ENCODE data around the gene HPRT1.
A peak's percentile ranks its signal among the peaks of the same experiment; 100 is the strongest.

The HPRT1 gene

GRCh38 chrX:134460005-134460861, at the start of gene HPRT1:
Gene HPRT1 (plus strand): TSS chrX:134460165. CDS start chrX:134460312, 147 bp downstream.
- H3K4me3 ChIP-seq (ENCODE audit: low read length) = peak within 1 kb of the TSS; percentile 66
- TF ChIP-seq CTCF (conservative IDR thresholded peaks at IDR 0.05; ENCODE audit: low read length) = no peak
- DNase-seq (ENCODE audit: low read depth) = peak; percentile 73

- no peak overlapping the region for H3K4me3 ChIP-seq (ENCODE audit: low read length)
- no peak for DNase-seq (ENCODE audit: low read depth)
- TF ChIP-seq CTCF (conservative IDR thresholded peaks at IDR 0.05; ENCODE audit: low read length) = no peak
Observed at GRCh38 chrX:134416087-134416486, 43.9 kb upstream of the HPRT1 start.

DNA sequence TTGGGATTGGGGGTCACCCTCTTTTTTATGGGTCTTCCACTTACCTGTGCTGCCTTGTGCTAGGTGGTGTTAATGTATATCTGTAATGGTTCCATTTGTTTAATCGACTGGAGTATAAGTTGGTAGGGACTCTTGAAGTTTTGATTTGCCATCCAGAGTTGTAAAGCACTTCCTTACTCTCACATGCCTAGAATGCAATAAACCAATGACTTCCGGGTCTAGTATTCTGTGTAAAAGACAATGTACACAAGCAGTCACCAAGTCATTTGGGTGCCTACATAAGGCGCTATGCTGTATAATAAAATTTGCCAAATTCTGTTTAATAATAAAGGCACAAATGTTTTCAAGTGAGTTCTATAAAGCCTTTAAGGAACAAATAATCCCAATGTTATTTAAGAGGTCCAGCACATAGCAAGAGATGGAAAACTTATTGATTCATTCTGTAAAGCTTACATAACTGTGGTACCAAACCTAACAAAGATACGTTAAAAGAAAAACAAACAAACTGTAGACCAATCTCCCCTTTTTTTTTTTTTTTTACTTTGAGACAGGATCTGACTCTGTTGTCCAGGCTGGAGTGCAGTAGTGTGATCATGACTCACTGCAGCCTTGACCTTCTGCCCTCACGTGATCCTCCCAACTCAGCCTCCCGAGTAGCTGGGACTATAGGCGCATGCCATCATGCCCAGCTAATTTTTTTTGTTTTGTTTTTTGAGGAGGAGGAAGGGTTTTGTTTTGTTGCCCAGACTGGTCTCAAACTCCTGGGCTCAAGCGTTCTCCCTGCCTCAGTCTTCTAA, 41.5 kb upstream of the HPRT1 start:
- TF ChIP-seq CTCF (conservative IDR thresholded peaks at IDR 0.05; ENCODE audit: low read length) = no peak
- no peak for DNase-seq (ENCODE audit: low read depth)
- H3K4me3 ChIP-seq (ENCODE audit: low read length) = no peak overlapping the region

- no peak for DNase-seq (ENCODE audit: low read depth)
- TF ChIP-seq CTCF (conservative IDR thresholded peaks at IDR 0.05; ENCODE audit: low read length) = no peak
- H3K4me3 ChIP-seq (ENCODE audit: low read length) = no peak overlapping the region
Observed at GRCh38 chrX:134419784-134420183, 40.2 kb upstream of the HPRT1 start.

- H3K4me3 ChIP-seq (ENCODE audit: low read length) = no peak overlapping the region
- peak; percentile 31 for DNase-seq (ENCODE audit: low read depth)
- TF ChIP-seq CTCF (conservative IDR thresholded peaks at IDR 0.05; ENCODE audit: low read length) = peak; percentile 51
Observed at GRCh38 chrX:134423606-134424005, 36.4 kb upstream of the HPRT1 start.

DNA sequence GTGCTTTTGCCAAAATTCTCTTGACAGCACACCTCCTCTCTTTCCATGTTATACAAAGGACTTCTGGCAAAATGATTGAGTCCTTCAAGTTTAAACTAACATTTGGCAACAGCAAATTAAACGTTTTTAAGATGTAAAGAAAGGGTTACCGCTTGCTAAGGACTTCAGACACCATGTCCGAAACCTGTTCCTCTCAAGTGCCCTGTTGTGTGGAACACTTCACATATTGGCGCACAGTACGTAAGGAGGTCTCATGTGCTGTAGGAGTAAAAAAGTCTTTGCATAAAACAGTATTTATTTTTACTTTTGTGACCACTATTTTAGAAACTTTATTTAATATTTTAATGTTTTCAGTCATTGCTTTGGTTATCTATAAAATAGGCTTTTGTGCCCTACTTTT, 33.7 kb upstream of the HPRT1 start:
- no peak for DNase-seq (ENCODE audit: low read depth)
- H3K4me3 ChIP-seq (ENCODE audit: low read length) = no peak overlapping the region
- no peak for TF ChIP-seq CTCF (conservative IDR thresholded peaks at IDR 0.05; ENCODE audit: low read length)

Measured in AG10803 (cell line).